ENCODE data around the gene TALDO1. TPM values are rescaled to one million over a fixed set of nuclear protein-coding genes. Genes with fewer than 3 reads are reported as not detected.

TALDO1 gene
- total RNA-seq: 172 and 222 TPM in 2 replicates

GRCh38 chr11:747158-748006 is at the start of gene TALDO1:
Gene TALDO1 (plus strand): TSS chr11:747464. CDS start chr11:747482, 18 bp downstream.

GRCh38 chr11:705646-706438 is 41.4 kb upstream of the TALDO1 start, which contains the start of gene EPS8L2:
Gene EPS8L2 (plus strand): TSS chr11:706231. CDS start chr11:709408, 3,177 bp downstream.

DNA sequence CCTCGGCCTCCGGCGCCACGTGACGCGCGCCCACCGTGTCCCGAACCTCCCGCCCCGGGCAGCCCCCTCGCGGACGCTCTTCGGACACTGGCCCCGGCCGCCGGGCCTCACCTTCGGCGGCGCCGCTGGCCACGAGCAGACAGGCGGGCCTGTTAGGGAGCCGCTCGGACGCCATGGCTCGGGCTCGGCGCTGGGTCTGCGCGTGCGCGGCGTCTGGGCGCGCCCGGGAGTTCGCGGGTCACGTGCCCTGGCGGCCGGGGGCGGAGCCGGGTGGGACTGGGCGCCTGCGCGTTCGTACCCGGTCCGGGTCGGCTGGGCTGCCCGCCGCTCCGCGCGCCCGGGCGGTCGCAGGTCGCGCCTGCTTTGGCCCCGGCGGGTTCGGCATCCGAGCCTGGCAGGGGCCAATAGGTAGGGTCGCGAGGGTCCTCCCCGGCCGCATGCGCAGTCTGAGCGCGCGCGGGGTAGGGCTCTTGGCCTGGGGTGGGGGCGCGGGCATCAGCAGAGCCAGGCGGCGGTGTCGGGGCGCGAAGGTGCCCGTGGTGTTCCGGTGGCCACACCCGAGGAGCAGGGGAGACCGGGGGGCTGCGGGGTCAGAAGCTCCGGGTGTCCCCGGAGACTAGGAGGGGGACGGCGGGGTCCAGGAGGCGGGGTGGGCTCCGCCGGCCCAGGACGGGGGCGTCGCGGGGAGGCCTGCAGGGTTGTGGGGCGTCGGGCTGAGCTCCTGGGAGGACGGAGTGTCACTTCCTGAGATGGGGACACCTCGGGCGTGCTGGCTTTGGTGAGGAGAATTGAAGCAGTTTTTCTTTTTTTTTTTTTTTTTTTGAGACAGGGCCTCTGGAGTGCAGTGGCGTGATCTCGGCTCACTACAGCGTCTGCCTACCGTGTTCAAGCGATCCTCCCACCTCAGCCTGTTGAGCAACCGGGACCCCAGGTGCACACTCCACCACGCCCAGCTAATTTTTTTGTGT is 30.3 kb downstream of the TALDO1 start, which contains the start of gene GATD1:
Gene GATD1, minus strand, starts transcription at position 200 of the 968 bp plus-strand sequence. Its CDS starts 25 bp downstream, at position 175.

GRCh38 chr11:789943-790342 is 42.7 kb downstream of the TALDO1 start, which contains the start of gene CEND1:
Gene CEND1 (minus strand): TSS chr11:790090. CDS start chr11:788576, 1,514 bp downstream.

DNA sequence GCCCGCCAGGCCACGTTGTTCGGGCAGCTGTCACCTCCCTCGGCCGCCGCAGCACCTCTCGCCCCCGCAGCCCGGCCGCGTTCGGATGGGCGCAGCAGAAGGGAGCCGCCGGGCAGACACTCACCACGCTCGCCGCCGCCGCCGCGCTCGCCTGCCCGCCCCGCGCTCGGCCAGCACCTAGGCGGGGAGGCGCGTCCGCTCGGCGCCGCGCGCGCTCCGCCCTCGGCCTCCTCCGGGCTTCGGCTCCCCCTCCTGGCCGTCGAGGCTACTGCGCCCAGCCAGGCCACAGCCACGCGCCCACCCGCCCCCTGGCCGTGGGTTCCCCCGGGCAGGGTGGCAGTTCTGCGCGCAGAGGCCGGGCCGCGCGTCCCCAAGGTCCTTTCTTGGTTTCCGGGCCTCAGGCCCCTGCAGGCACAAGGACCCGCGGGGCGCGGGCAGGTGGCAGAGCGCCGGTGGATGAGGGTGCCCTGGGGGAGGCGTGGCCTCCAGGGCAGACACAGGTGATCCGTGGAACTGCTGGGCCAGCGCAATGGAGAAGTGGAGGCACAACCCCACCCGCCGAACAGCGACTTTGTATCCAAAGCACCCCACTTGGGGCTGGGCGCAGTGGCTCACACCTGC is 50.9 kb downstream of the TALDO1 start, which contains the start of gene SLC25A22:
Gene SLC25A22, minus strand, starts transcription at position 189 of the 621 bp plus-strand sequence. CDS start 3,275 bp downstream, outside the sequence.

GRCh38 chr11:809287-810039 is 62.2 kb downstream of the TALDO1 start, which contains the start of gene RPLP2:
Gene RPLP2 (plus strand): TSS chr11:809967. CDS start chr11:810235, 268 bp downstream.

Other genes with a start within 250 kb of the TALDO1 start
- 211 and 362 TPM in 2 replicates for gene RNH1, start 240.2 kb upstream of the TALDO1 start, total RNA-seq
- 52.8 and 80.4 TPM in 2 replicates for gene HRAS, start 211.9 kb upstream of the TALDO1 start, total RNA-seq
- 0.26 and 2.6 TPM in 2 replicates for gene LRRC56, start 209.9 kb upstream of the TALDO1 start, total RNA-seq
- 0.39 and 1.2 TPM in 2 replicates for gene LMNTD2, start 186.7 kb upstream of the TALDO1 start, total RNA-seq
- gene RASSF7, start 186.5 kb upstream of the TALDO1 start, total RNA-seq: 6.8 and 8.1 TPM in 2 replicates
- gene PHRF1, start 171.0 kb upstream of the TALDO1 start, total RNA-seq: 17.1 and 30.9 TPM in 2 replicates
- gene IRF7, start 131.5 kb upstream of the TALDO1 start, total RNA-seq: 13.3 and 28.1 TPM in 2 replicates
- gene CDHR5, start 122.5 kb upstream of the TALDO1 start, total RNA-seq: 0.26 TPM in 1 of 2 replicates, not detected in the other
- not detected in 2 replicates for gene SCT, start 120.3 kb upstream of the TALDO1 start, total RNA-seq
- gene DRD4, start 110.2 kb upstream of the TALDO1 start, total RNA-seq: not detected in 2 replicates
- 21.5 and 33.3 TPM in 2 replicates for gene DEAF1, start 52.2 kb upstream of the TALDO1 start, total RNA-seq
- 12.5 and 63.3 TPM in 2 replicates for gene TMEM80, start 51.6 kb upstream of the TALDO1 start, total RNA-seq
- 17.9 and 20.8 TPM in 2 replicates for gene EPS8L2, start 41.2 kb upstream of the TALDO1 start, total RNA-seq
- gene GATD1, start 30.0 kb downstream of the TALDO1 start, total RNA-seq: 15.1 and 24.4 TPM in 2 replicates
- 2.2 and 3.8 TPM in 2 replicates for gene CEND1, start 42.6 kb downstream of the TALDO1 start, total RNA-seq
- gene SLC25A22, start 50.8 kb downstream of the TALDO1 start, total RNA-seq: 9.7 and 14.5 TPM in 2 replicates
- gene PIDD1, start 57.8 kb downstream of the TALDO1 start, total RNA-seq: 13.7 and 27.5 TPM in 2 replicates
- gene RPLP2, start 62.5 kb downstream of the TALDO1 start, total RNA-seq: 326 and 769 TPM in 2 replicates
- gene PNPLA2, start 71.5 kb downstream of the TALDO1 start, total RNA-seq: 16.7 and 39.5 TPM in 2 replicates
- gene CRACR2B, start 80.5 kb downstream of the TALDO1 start, total RNA-seq: 1.2 and 1.8 TPM in 2 replicates
- 224 and 544 TPM in 2 replicates for gene CD151, start 85.5 kb downstream of the TALDO1 start, total RNA-seq
- 72.8 and 124 TPM in 2 replicates for gene POLR2L, start 95.1 kb downstream of the TALDO1 start, total RNA-seq
- 170 and 176 TPM in 2 replicates for gene TSPAN4, start 95.4 kb downstream of the TALDO1 start, total RNA-seq
- 131 and 209 TPM in 2 replicates for gene CHID1, start 163.3 kb downstream of the TALDO1 start, total RNA-seq
- 40.6 and 42.7 TPM in 2 replicates for gene AP2A2, start 178.4 kb downstream of the TALDO1 start, total RNA-seq